AG08395 (cell line): Measurements from ENCODE around the gene FMO3.
A peak's percentile ranks its signal among the peaks of the same experiment; 100 is the strongest.

Experiments
- DNase-seq: peaks from one replicate; pipeline ENCODE4 v3.0.0; 2012; ENCODE audit warnings: mixed read lengths, low spot score

Gene FMO3

GRCh38 chr1:171090604-171091003 lies at the start of gene FMO3:
Gene FMO3, plus strand, starts transcription at chr1:171090905. Its CDS starts 1,754 bp downstream, at chr1:171092659.
- no peak for DNase-seq

GRCh38 chr1:171048014-171048413 lies 42.7 kb upstream of the FMO3 start:
- no peak for DNase-seq

GRCh38 chr1:171052977-171053376 lies 37.7 kb upstream of the FMO3 start:
- no peak for DNase-seq

GRCh38 chr1:171055966-171056643 lies 34.6 kb upstream of the FMO3 start:
- DNase-seq: no peak

GRCh38 chr1:171061425-171062143 lies 29.1 kb upstream of the FMO3 start:
- no peak for DNase-seq

- no peak for DNase-seq
Observed at GRCh38 chr1:171062902-171063301, 27.8 kb upstream of the FMO3 start.

GRCh38 chr1:171075041-171075440 lies 15.7 kb upstream of the FMO3 start:
- no peak for DNase-seq

GRCh38 chr1:171081314-171081753 lies 9.4 kb upstream of the FMO3 start:
- DNase-seq: peak; percentile 17

- DNase-seq: no peak
Observed at GRCh38 chr1:171081763-171082201, 8.9 kb upstream of the FMO3 start.

- DNase-seq: no peak
Observed at GRCh38 chr1:171082606-171083005, 8.1 kb upstream of the FMO3 start.

GRCh38 chr1:171083222-171083621 lies 7.5 kb upstream of the FMO3 start:
- DNase-seq: no peak

GRCh38 chr1:171084091-171084490 lies 6.6 kb upstream of the FMO3 start:
- no peak for DNase-seq

GRCh38 chr1:171084870-171085269 lies 5.8 kb upstream of the FMO3 start:
- DNase-seq: no peak

- no peak for DNase-seq
Observed at GRCh38 chr1:171087896-171088295, 2.8 kb upstream of the FMO3 start.

- DNase-seq: no peak
Observed at GRCh38 chr1:171103862-171104261, 13.2 kb downstream of the FMO3 start.

GRCh38 chr1:171107262-171107940 lies 16.7 kb downstream of the FMO3 start:
- DNase-seq: no peak

GRCh38 chr1:171107969-171108368 lies 17.3 kb downstream of the FMO3 start:
- DNase-seq: no peak

- no peak for DNase-seq
Observed at GRCh38 chr1:171109966-171110365, 19.3 kb downstream of the FMO3 start.

- DNase-seq: no peak
Observed at GRCh38 chr1:171110621-171111326, 20.1 kb downstream of the FMO3 start.

- DNase-seq: no peak
Observed at GRCh38 chr1:171112119-171112518, 21.4 kb downstream of the FMO3 start.

GRCh38 chr1:171113382-171113781 lies 22.7 kb downstream of the FMO3 start:
- DNase-seq: no peak

- DNase-seq: no peak
Observed at GRCh38 chr1:171115280-171115897, 24.7 kb downstream of the FMO3 start.
